HG03571 (cell line): ENCODE measurements around the gene SAT2.
"Not testable (repeated sequence)": the region's sequence is repeated elsewhere in the genome, so short reads cannot be mapped to it uniquely, and the experiment has no call there.

ENCODE experiments used
- ATAC-seq: cut with Tn5 transposase; IDR thresholded peaks from one replicate; pipeline ENCODE4 v1.9.1; 2021; ENCODE audit not compliant: unreplicated experiment

Gene SAT2

GRCh38 chr17:7627250-7628121, at the start of gene SAT2:
Gene SAT2, minus strand, starts transcription at chr17:7627821. Its CDS starts 186 bp downstream, at chr17:7627635.
- ATAC-seq: peak; percentile 80

- no peak for ATAC-seq
These were observed 48.9 kb upstream of the SAT2 start for GRCh38 chr17:7676533-7676932.

- ATAC-seq: no peak
These were observed 47.3 kb upstream of the SAT2 start for GRCh38 chr17:7674934-7675333.

GRCh38 chr17:7673239-7673638, 45.6 kb upstream of the SAT2 start:
- ATAC-seq: no peak

- ATAC-seq: no peak
These were observed 40.9 kb upstream of the SAT2 start for GRCh38 chr17:7668482-7668881.

- ATAC-seq: no peak
These were observed 40.2 kb upstream of the SAT2 start for GRCh38 chr17:7667656-7668406.

GRCh38 chr17:7656958-7657609, 29.5 kb upstream of the SAT2 start:
- ATAC-seq: no peak

- no peak for ATAC-seq
These were observed 27.9 kb upstream of the SAT2 start for GRCh38 chr17:7655541-7655840.

- no peak for ATAC-seq
These were observed 27.4 kb upstream of the SAT2 start for GRCh38 chr17:7654832-7655540.

GRCh38 chr17:7652388-7653356, 25.1 kb upstream of the SAT2 start:
- ATAC-seq: no peak

- no peak for ATAC-seq
These were observed 24.2 kb upstream of the SAT2 start for GRCh38 chr17:7651665-7652387.

GRCh38 chr17:7651097-7651664, 23.6 kb upstream of the SAT2 start:
- no peak for ATAC-seq

GRCh38 chr17:7650509-7651096, 23.0 kb upstream of the SAT2 start, which contains the start of gene ATP1B2:
Gene ATP1B2, plus strand, starts transcription at chr17:7650926. Its CDS starts 593 bp downstream, at chr17:7651519.
- ATAC-seq: no peak

- no peak for ATAC-seq
These were observed 19.4 kb upstream of the SAT2 start for GRCh38 chr17:7647018-7647417.

GRCh38 chr17:7646457-7646856, 18.8 kb upstream of the SAT2 start:
- ATAC-seq: no peak

- ATAC-seq: no peak
These were observed 17.2 kb upstream of the SAT2 start for GRCh38 chr17:7644775-7645174.

- not testable (repeated sequence) for ATAC-seq
These were observed 14.0 kb upstream of the SAT2 start for GRCh38 chr17:7641635-7642034.

GRCh38 chr17:7640783-7641182, 13.2 kb upstream of the SAT2 start:
- ATAC-seq: no peak

GRCh38 chr17:7636163-7636562, 8.5 kb upstream of the SAT2 start:
- no peak for ATAC-seq
